GM12873 (cell line): Measurements from ENCODE around the gene MYCN.

ENCODE experiments used
- CTCF ChIP-seq: IDR thresholded peaks from 2 replicates; pipeline ENCODE4 v1.5.1; 2012; ENCODE audit warnings: low read depth, mild to moderate bottlenecking, moderate library complexity, low read length, control low read depth; ENCODE audit not compliant: insufficient read depth; ENCODE audit errors: missing control alignments

MYCN gene

GRCh38 chr2:15941481-15941850 lies 1.1 kb downstream of the MYCN start:
- no peak for TF ChIP-seq CTCF

GRCh38 chr2:15941871-15942710 lies 1.7 kb downstream of the MYCN start:
- TF ChIP-seq CTCF = no peak

- no peak for TF ChIP-seq CTCF
Measured at GRCh38 chr2:15942711-15943345, 2.5 kb downstream of the MYCN start.

- TF ChIP-seq CTCF = peak; percentile 16
Measured at GRCh38 chr2:15943378-15944280, 3.3 kb downstream of the MYCN start.

GRCh38 chr2:15944325-15945017 lies 4.1 kb downstream of the MYCN start:
- TF ChIP-seq CTCF = no peak

- no peak for TF ChIP-seq CTCF
Measured at GRCh38 chr2:15945909-15946705, 5.8 kb downstream of the MYCN start.
